Neural cell (in vitro differentiated cells): ENCODE results near the gene CADPS2. TPM values are rescaled to one million over a fixed set of nuclear protein-coding genes. Genes with fewer than 3 reads are reported as not detected.

Experiments used
- H2AFZ ChIP-seq: fragments of 200-600, 300-800 bp; sonication (generic), shearing (Covaris generic); 2 replicates; pipeline ENCODE4 v1.6.0; 2014; ENCODE audit warnings: low read depth, mild to moderate bottlenecking, antibody characterized with exemption, low read length, moderate library complexity
- H3F3A ChIP-seq: fragments of 200-600 bp; shearing (Covaris generic); 2 replicates; pipeline ENCODE4 v1.6.1; 2016; ENCODE audit warnings: mild to moderate bottlenecking, moderate library complexity, mixed read lengths, antibody characterized with exemption, low read length; ENCODE audit not compliant: insufficient read depth, poor library complexity, severe bottlenecking
- H3K27ac ChIP-seq: fragments of 200-600, 300-800 bp; sonication (generic), shearing (Covaris generic); 2 replicates; pipeline ENCODE4 v1.5.1; 2014; ENCODE audit warnings: mild to moderate bottlenecking, low read length, moderate library complexity
- H3K27me3 ChIP-seq: fragments of 300-800, 200-600 bp; sonication (generic), shearing (Covaris generic); 2 replicates; pipeline ENCODE4 v1.6.0; 2014; ENCODE audit warnings: mild to moderate bottlenecking, low read depth, low read length, moderate library complexity; ENCODE audit not compliant: insufficient read depth
- H3K36me3 ChIP-seq: fragments of 300-800, 200-600 bp; sonication (generic), shearing (Covaris generic); 2 replicates; pipeline ENCODE4 v1.5.1; 2014; ENCODE audit warnings: mild to moderate bottlenecking, antibody characterized with exemption, low read length, moderate library complexity; ENCODE audit not compliant: insufficient read depth
- H3K4me2 ChIP-seq: fragments of 300-800, 200-600 bp; sonication (generic), shearing (Covaris generic); 2 replicates; pipeline ENCODE4 v1.6.0; 2014; ENCODE audit warnings: mild to moderate bottlenecking, low read length
- H3K4me3 ChIP-seq: fragments of 300-800, 200-600 bp; sonication (generic), shearing (Covaris generic); 2 replicates; pipeline ENCODE4 v1.5.1; 2014; ENCODE audit warnings: mild to moderate bottlenecking, low read length, moderate library complexity
- H3K79me2 ChIP-seq: fragments of 200-600 bp; shearing (Covaris generic); replicated peaks from 2 replicates; pipeline ENCODE4 v1.6.0; 2014; ENCODE audit warnings: mild to moderate bottlenecking, low read length, moderate library complexity; ENCODE audit not compliant: insufficient read depth
- H3K9ac ChIP-seq: fragments of 300-800, 200-600 bp; sonication (generic), shearing (Covaris generic); 2 replicates; pipeline ENCODE4 v1.6.1; 2016; ENCODE audit warnings: mild to moderate bottlenecking, low read length, mixed read lengths
- H3K9me2 ChIP-seq: fragments of 200-600 bp; shearing (Covaris generic); 2 replicates; pipeline ENCODE4 v1.6.1; 2016; ENCODE audit warnings: mild to moderate bottlenecking, low read length, mixed read lengths; ENCODE audit not compliant: insufficient read depth
- H3K9me3 ChIP-seq: fragments of 200-600, 300-800 bp; sonication (generic), shearing (Covaris generic); 2 replicates; pipeline ENCODE4 v1.6.1; 2016; ENCODE audit warnings: mild to moderate bottlenecking, mixed run types, low read length, moderate library complexity, mixed read lengths
- H4K20me1 ChIP-seq: fragments of 200-600 bp; shearing (Covaris generic); 2 replicates; pipeline ENCODE4 v1.6.1; 2016; ENCODE audit warnings: mild to moderate bottlenecking, mixed run types; ENCODE audit not compliant: insufficient read depth
- EP300 ChIP-seq: fragments of 450-650 bp; conservative IDR thresholded peaks from 2 replicates; pipeline ENCODE4 v1.6.1; 2014; ENCODE audit warnings: antibody characterized with exemption, mild to moderate bottlenecking, moderate library complexity; ENCODE audit not compliant: poor library complexity, severe bottlenecking
- EZH2 ChIP-seq: fragments of 200-600, 300-800 bp; shearing (Covaris generic), sonication (generic); IDR thresholded peaks from 2 replicates; pipeline ENCODE4 v1.6.1; 2014; ENCODE audit warnings: antibody characterized with exemption, low read length, borderline replicate concordance, mild to moderate bottlenecking; ENCODE audit not compliant: insufficient read depth, poor library complexity, severe bottlenecking
- MXI1 ChIP-seq: fragments of 450-650 bp; conservative IDR thresholded peaks from 2 replicates; pipeline ENCODE4 v1.6.1; 2014; ENCODE audit warnings: antibody characterized with exemption, mild to moderate bottlenecking; ENCODE audit not compliant: poor library complexity, severe bottlenecking
- POLR2AphosphoS5 ChIP-seq: IDR thresholded peaks from 2 replicates; pipeline ENCODE4 v1.6.1; 2012
- RAD21 ChIP-seq: fragments of 450-650 bp; conservative IDR thresholded peaks from 2 replicates; pipeline ENCODE4 v1.6.1; 2014; ENCODE audit warnings: antibody characterized with exemption, mild to moderate bottlenecking, moderate library complexity
- SMC3 ChIP-seq: fragments of 450-650 bp; conservative IDR thresholded peaks from 2 replicates; pipeline ENCODE4 v1.6.1; 2014; ENCODE audit warnings: antibody characterized with exemption, mild to moderate bottlenecking, moderate library complexity; ENCODE audit not compliant: poor library complexity
- TAF1 ChIP-seq: IDR thresholded peaks from 2 replicates; pipeline ENCODE4 v1.6.1; 2012; ENCODE audit warnings: low read depth
- polyA plus RNA-seq: library from polyadenylated mRNA; depleted of rRNA; stranded (reverse); fragments of >200 nt; gene quantifications from 2 replicates; pipeline ENCODE4 v1.2.3, GENCODE V29; 2014
- TF ChIP-seq, protein P1 (sequence below): IDR thresholded peaks from 2 replicates; pipeline ENCODE4 v1.6.1; 2012; ENCODE audit warnings: borderline replicate concordance
- TF ChIP-seq, protein P2 (sequence below): fragments of 450-650 bp; IDR thresholded peaks from 2 replicates; pipeline ENCODE4 v1.5.1; 2014; ENCODE audit warnings: antibody characterized with exemption, mild to moderate bottlenecking, moderate library complexity; ENCODE audit not compliant: poor library complexity, severe bottlenecking

CADPS2 gene
- polyA plus RNA-seq, 1 donor from 2014 or later: 5.9 TPM

DNA sequence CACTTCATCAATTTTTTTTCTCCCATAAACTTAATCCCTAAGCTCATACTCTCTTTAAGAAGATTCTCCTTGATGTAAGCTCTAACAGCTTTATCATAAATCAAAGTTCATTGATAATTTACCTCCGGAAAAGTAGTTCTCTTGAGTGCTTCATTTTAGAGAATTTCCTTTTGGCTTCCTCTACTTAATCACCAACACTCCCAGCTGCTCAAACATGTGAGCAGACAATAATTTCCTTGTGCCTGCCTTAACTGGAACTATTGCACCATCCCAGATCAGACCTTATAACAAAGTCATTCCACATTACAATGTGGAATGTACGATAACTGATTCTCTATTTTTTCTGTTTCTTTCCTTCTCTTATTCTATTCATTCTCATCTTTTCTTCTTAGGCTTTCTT lies 587.6 kb downstream of the CADPS2 start:
- H3K4me3 ChIP-seq: no peak overlapping the region
- H4K20me1 ChIP-seq: no peaks in the 10 kb centered on the region
- no peaks in the 10 kb centered on the region for H3K9me2 ChIP-seq
- peaks cover 47% of the 10 kb centered on the region for H3K27me3 ChIP-seq
- no peaks in the 10 kb centered on the region for H3K9me3 ChIP-seq
- H3K79me2 ChIP-seq: peaks cover 61% of the 10 kb centered on the region
- TF ChIP-seq RAD21: no peak
- TF ChIP-seq MXI1: no peak
- no peak for TF ChIP-seq TAF1
- TF ChIP-seq EZH2: no peak
- TF ChIP-seq, protein P1, sequence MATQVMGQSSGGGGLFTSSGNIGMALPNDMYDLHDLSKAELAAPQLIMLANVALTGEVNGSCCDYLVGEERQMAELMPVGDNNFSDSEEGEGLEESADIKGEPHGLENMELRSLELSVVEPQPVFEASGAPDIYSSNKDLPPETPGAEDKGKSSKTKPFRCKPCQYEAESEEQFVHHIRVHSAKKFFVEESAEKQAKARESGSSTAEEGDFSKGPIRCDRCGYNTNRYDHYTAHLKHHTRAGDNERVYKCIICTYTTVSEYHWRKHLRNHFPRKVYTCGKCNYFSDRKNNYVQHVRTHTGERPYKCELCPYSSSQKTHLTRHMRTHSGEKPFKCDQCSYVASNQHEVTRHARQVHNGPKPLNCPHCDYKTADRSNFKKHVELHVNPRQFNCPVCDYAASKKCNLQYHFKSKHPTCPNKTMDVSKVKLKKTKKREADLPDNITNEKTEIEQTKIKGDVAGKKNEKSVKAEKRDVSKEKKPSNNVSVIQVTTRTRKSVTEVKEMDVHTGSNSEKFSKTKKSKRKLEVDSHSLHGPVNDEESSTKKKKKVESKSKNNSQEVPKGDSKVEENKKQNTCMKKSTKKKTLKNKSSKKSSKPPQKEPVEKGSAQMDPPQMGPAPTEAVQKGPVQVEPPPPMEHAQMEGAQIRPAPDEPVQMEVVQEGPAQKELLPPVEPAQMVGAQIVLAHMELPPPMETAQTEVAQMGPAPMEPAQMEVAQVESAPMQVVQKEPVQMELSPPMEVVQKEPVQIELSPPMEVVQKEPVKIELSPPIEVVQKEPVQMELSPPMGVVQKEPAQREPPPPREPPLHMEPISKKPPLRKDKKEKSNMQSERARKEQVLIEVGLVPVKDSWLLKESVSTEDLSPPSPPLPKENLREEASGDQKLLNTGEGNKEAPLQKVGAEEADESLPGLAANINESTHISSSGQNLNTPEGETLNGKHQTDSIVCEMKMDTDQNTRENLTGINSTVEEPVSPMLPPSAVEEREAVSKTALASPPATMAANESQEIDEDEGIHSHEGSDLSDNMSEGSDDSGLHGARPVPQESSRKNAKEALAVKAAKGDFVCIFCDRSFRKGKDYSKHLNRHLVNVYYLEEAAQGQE: no peak
- TF ChIP-seq SMC3: no peak
- TF ChIP-seq, protein P2, sequence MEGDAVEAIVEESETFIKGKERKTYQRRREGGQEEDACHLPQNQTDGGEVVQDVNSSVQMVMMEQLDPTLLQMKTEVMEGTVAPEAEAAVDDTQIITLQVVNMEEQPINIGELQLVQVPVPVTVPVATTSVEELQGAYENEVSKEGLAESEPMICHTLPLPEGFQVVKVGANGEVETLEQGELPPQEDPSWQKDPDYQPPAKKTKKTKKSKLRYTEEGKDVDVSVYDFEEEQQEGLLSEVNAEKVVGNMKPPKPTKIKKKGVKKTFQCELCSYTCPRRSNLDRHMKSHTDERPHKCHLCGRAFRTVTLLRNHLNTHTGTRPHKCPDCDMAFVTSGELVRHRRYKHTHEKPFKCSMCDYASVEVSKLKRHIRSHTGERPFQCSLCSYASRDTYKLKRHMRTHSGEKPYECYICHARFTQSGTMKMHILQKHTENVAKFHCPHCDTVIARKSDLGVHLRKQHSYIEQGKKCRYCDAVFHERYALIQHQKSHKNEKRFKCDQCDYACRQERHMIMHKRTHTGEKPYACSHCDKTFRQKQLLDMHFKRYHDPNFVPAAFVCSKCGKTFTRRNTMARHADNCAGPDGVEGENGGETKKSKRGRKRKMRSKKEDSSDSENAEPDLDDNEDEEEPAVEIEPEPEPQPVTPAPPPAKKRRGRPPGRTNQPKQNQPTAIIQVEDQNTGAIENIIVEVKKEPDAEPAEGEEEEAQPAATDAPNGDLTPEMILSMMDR: no peak
- TF ChIP-seq POLR2AphosphoS5: no peak
- TF ChIP-seq EP300: no peak
- no peak overlapping the region for H3K27ac ChIP-seq
- H3F3A ChIP-seq: no peaks in the 10 kb centered on the region
- no peak overlapping the region for H3K9ac ChIP-seq
- no peak overlapping the region for H2AFZ ChIP-seq
- H3K4me2 ChIP-seq: no peak overlapping the region
- H3K36me3 ChIP-seq: no peaks in the 10 kb centered on the region

DNA sequence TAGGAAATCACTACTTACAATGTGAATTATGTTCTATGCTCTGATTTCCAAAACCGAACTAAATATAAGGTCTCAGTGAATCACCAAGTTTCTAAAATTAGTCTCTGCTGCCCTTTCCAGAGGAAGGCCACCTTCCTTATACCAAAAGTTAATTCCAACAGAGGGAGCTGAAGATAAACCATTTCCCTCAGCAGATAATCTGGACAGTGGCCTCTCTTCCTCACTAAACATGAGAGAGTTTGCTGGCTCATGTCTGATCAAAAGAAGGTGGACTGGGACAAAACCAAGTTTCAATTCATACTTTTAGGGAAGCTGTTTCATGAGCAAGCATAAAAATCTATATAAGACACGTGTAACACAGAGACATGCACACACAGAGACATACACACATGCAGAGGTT lies 588.1 kb downstream of the CADPS2 start:
- Histone ChIP-seq H3K27ac (no peak overlapping the region), H3K9ac (no peak overlapping the region), H3F3A (no peaks in the 10 kb centered on the region), H3K79me2 (peaks cover 56% of the 10 kb centered on the region), H3K4me2 (no peak overlapping the region), H3K9me2 (no peaks in the 10 kb centered on the region), H2AFZ (no peak overlapping the region), H3K27me3 (peaks cover 43% of the 10 kb centered on the region), H3K4me3 (no peak overlapping the region), H3K9me3 (no peaks in the 10 kb centered on the region), H3K36me3 (no peaks in the 10 kb centered on the region), H4K20me1 (no peaks in the 10 kb centered on the region)
- no peak for TF ChIP-seq EP300
- TF ChIP-seq, protein P2: no peak
- TF ChIP-seq, protein P1: no peak
- TF ChIP-seq SMC3: no peak
- no peak for TF ChIP-seq TAF1
- no peak for TF ChIP-seq RAD21
- no peak for TF ChIP-seq MXI1
- TF ChIP-seq EZH2: no peak
- TF ChIP-seq POLR2AphosphoS5: no peak
